Measurements from ENCODE around the gene TRPM3. TPM values are rescaled to one million over a fixed set of nuclear protein-coding genes. Genes with fewer than 3 reads are reported as not detected.

The TRPM3 gene
- total RNA-seq, 1 experiment from 2014 or later, result 5.4 TPM

GRCh38 chr9:70814597-70814996 is 306.8 kb downstream of the TRPM3 start:
- H3K4me3 Mint-ChIP-seq, result no peak overlapping the region
- TF ChIP-seq NFE2L1 (CRISPR knock-in tag; IDR thresholded peaks at IDR 0.05), result no peak
- no peak for TF ChIP-seq ZBTB21 (CRISPR knock-in tag; IDR thresholded peaks at IDR 0.05; ENCODE audit: borderline replicate concordance)
- no peak for TF ChIP-seq ARID4B (CRISPR knock-in tag; IDR thresholded peaks at IDR 0.05; ENCODE audit: borderline replicate concordance)
- no peak for TF ChIP-seq SMAD4 (CRISPR knock-in tag; IDR thresholded peaks at IDR 0.05)
- no peak for TF ChIP-seq NFATC4 (CRISPR knock-in tag; IDR thresholded peaks at IDR 0.05)
- no peak for TF ChIP-seq MXD4 (CRISPR knock-in tag; IDR thresholded peaks at IDR 0.05; ENCODE audit: borderline replicate concordance)
- no peak for TF ChIP-seq ZNF281 (CRISPR knock-in tag; IDR thresholded peaks at IDR 0.05)
- TF ChIP-seq TP53 (CRISPR knock-in tag; IDR thresholded peaks at IDR 0.05), result no peak
- H3K27me3 Mint-ChIP-seq (ENCODE audit: low read depth), result no peaks in the 10 kb centered on the region
- ATAC-seq (peak; percentile 75), DNase-seq (ENCODE audit: low spot score) (no peak)
- H3K36me3 Mint-ChIP-seq, result no peaks in the 10 kb centered on the region
- H3K9me3 Mint-ChIP-seq, result peaks cover 9% of the 10 kb centered on the region
- ChIA-PET POLR2A (no interaction called here), CTCF (interaction anchor here (0.9 to 1.4 kb wide), 3 partner anchors 12 to 174 kb away, joined by 3 read pairs; no protein-coding TSS in a partner anchor)
- H3K27ac Mint-ChIP-seq, result no peak overlapping the region
- H3K4me1 Mint-ChIP-seq, result peaks cover 17% of the 10 kb centered on the region

- ATAC-seq, result no peak
- Mint-ChIP-seq H3K36me3 (no peaks in the 10 kb centered on the region), H3K4me1 (peaks cover 17% of the 10 kb centered on the region), H3K9me3 (peaks cover 9% of the 10 kb centered on the region), H3K27ac (no peak overlapping the region), H3K4me3 (no peak overlapping the region), H3K27me3 (ENCODE audit: low read depth) (no peaks in the 10 kb centered on the region)
- CTCF ChIA-PET, result no interaction called here
- POLR2A ChIA-PET, result no interaction called here
- DNase-seq (ENCODE audit: low spot score), result no peak
- TF ChIP-seq GTF2I (CRISPR knock-in tag; conservative IDR thresholded peaks at IDR 0.05) (no peak), ATF3 (CRISPR knock-in tag; conservative IDR thresholded peaks at IDR 0.05) (no peak), AR (CRISPR knock-in tag; IDR thresholded peaks at IDR 0.05) (no peak), GABPB1 (CRISPR knock-in tag; IDR thresholded peaks at IDR 0.05) (no peak), ZNF423 (CRISPR knock-in tag; IDR thresholded peaks at IDR 0.05) (no peak), ELF4 (CRISPR knock-in tag; IDR thresholded peaks at IDR 0.05; ENCODE audit: low read depth) (no peak), KAT7 (CRISPR knock-in tag; IDR thresholded peaks at IDR 0.05; ENCODE audit: borderline replicate concordance) (no peak), FOXK1 (CRISPR knock-in tag; IDR thresholded peaks at IDR 0.05) (no peak), FOXJ3 (CRISPR knock-in tag; IDR thresholded peaks at IDR 0.05; ENCODE audit: borderline replicate concordance) (no peak), RORB (CRISPR knock-in tag; IDR thresholded peaks at IDR 0.05) (no peak), PRRX2 (CRISPR knock-in tag; IDR thresholded peaks at IDR 0.05) (no peak), CBFB (CRISPR knock-in tag; IDR thresholded peaks at IDR 0.05; ENCODE audit: low read depth) (no peak), ZNF416 (CRISPR knock-in tag; IDR thresholded peaks at IDR 0.05) (no peak), JUN (CRISPR knock-in tag; IDR thresholded peaks at IDR 0.05) (no peak), ARID4B (CRISPR knock-in tag; IDR thresholded peaks at IDR 0.05; ENCODE audit: borderline replicate concordance) (no peak), ZNF671 (CRISPR knock-in tag; IDR thresholded peaks at IDR 0.05) (no peak), NFE2L1 (CRISPR knock-in tag; IDR thresholded peaks at IDR 0.05) (no peak)
Measured at GRCh38 chr9:70813141-70813540, 308.3 kb downstream of the TRPM3 start.

Data from WTC11 (cell line).